SU-DHL-6 (cell line): ENCODE results near the gene KRT75.

Experiments used
- CTCF ChIP-seq: fragments of 200-600 bp; sonication (generic); IDR thresholded peaks from one replicate; pipeline ENCODE4 v1.5.1; 2017; ENCODE audit warnings: antibody characterized with exemption, mild to moderate bottlenecking, low read length, moderate library complexity; ENCODE audit not compliant: insufficient read depth, poor library complexity, severe bottlenecking
- EZH2phosphoT487 ChIP-seq: fragments of 200-600 bp; sonication (generic), shearing (Covaris generic); conservative IDR thresholded peaks from 2 replicates; pipeline ENCODE4 v1.6.1; 2018; ENCODE audit warnings: mild to moderate bottlenecking, antibody characterized with exemption, low read length, moderate library complexity, mixed read lengths

GRCh38 chr12:52415870-52416750, 18.1 kb downstream of the KRT75 start:
- TF ChIP-seq CTCF (no peak), EZH2phosphoT487 (no peak)
